GM18526 (cell line): ENCODE results near the gene ADPRM.

Experiments
- POLR2A ChIP-seq: IDR thresholded peaks from 3 replicates; pipeline ENCODE4 v1.6.1; 2011; ENCODE audit not compliant: insufficient read length; ENCODE audit errors: extremely low read depth

The ADPRM gene

GRCh38 chr17:10754861-10755591, 57.6 kb downstream of the ADPRM start:
- no peak for TF ChIP-seq POLR2A

GRCh38 chr17:10755592-10756127, 58.3 kb downstream of the ADPRM start:
- no peak for TF ChIP-seq POLR2A

- TF ChIP-seq POLR2A, result no peak
These were observed 58.8 kb downstream of the ADPRM start for GRCh38 chr17:10756185-10756584.

- TF ChIP-seq POLR2A, result no peak
These were observed 59.2 kb downstream of the ADPRM start for GRCh38 chr17:10756619-10757018.

GRCh38 chr17:10757067-10757466, 59.7 kb downstream of the ADPRM start:
- no peak for TF ChIP-seq POLR2A

GRCh38 chr17:10757647-10758046, 60.3 kb downstream of the ADPRM start:
- TF ChIP-seq POLR2A, result no peak

GRCh38 chr17:10758062-10758461, 60.7 kb downstream of the ADPRM start:
- no peak for TF ChIP-seq POLR2A
